Prostate gland (tissue), 2 donors: ENCODE data around the gene HDAC8. TPM values are rescaled to one million over a fixed set of nuclear protein-coding genes. Genes with fewer than 3 reads are reported as not detected.

Source experiments
- DNase-seq: peaks from one replicate; pipeline ENCODE4 v3.0.0-alpha.2; 2019; ENCODE audit warnings: low spot score
- H3K27ac ChIP-seq, 2 donors: fragments of 200-600 bp; sonication (generic); 2 replicates each; pipeline ENCODE4 v1.5.1; 2017 to 2019
- H3K27me3 ChIP-seq: fragments of 200-600 bp; sonication (generic); replicated peaks from 2 replicates; pipeline ENCODE4 v1.5.1; 2019; ENCODE audit not compliant: insufficient read depth
- H3K36me3 ChIP-seq, 2 donors: fragments of 200-600 bp; sonication (generic); 1 replicate in 1 of 2; 2 replicates in 1 of 2; pipeline versions ENCODE4 v1.5.1 to v1.8.1; 2017 to 2019
- H3K4me1 ChIP-seq: fragments of 200-600 bp; sonication (generic); replicated peaks from 2 replicates; pipeline ENCODE4 v1.5.1; 2019
- H3K4me3 ChIP-seq, 2 donors: fragments of 200-600 bp; sonication (generic); 2 replicates each; pipeline ENCODE4 v1.5.1; 2017 to 2019
- H3K9me3 ChIP-seq: fragments of 200-600 bp; sonication (generic); 2 replicates; pipeline ENCODE4 v1.5.1; 2017
- POLR2A ChIP-seq: fragments of 450-650 bp; IDR thresholded peaks from one replicate; pipeline ENCODE4 v1.6.1; 2016; ENCODE audit warnings: antibody characterized with exemption, mild to moderate bottlenecking
- POLR2AphosphoS5 ChIP-seq: sonication (generic); formaldehyde crosslinking; IDR thresholded peaks from one replicate; pipeline ENCODE4 v1.6.1; 2017; ENCODE audit warnings: antibody characterized with exemption
- WGBS: methylation state at CpG from one replicate; pipeline ENCODE4 v1.1.5; 2018; 5-methylcytosine and 5-hydroxymethylcytosine counted together
- intact Hi-C: fragments of 100-400 bp; cut with DNase I; formaldehyde crosslinking; loops from one replicate; pipeline ENCODE4 v1.14.2; 2022
- total RNA-seq, 2 donors: library from RNA; depleted of rRNA; stranded (reverse); fragments of >200 nt; gene quantifications; one replicate each; pipeline ENCODE4 v1.1.0, GENCODE V29; 2016
- TF ChIP-seq, protein P1 (sequence below), 4 experiments: fragments of 200-600 bp in 2 of 4; fragments of 450-650 bp in 2 of 4; sonication (generic) in 2 of 4; IDR thresholded peaks; 1 replicate in 3 of 4; 2 replicates in 1 of 4; pipeline ENCODE4 v1.5.1; 2016 to 2019; ENCODE audit warnings: antibody characterized with exemption in 4 of 4, mild to moderate bottlenecking in 2 of 4, moderate library complexity in 2 of 4

HDAC8 gene
- total RNA-seq, 2 donors from 2014 or later: 25.3 to 32.3 TPM

DNA sequence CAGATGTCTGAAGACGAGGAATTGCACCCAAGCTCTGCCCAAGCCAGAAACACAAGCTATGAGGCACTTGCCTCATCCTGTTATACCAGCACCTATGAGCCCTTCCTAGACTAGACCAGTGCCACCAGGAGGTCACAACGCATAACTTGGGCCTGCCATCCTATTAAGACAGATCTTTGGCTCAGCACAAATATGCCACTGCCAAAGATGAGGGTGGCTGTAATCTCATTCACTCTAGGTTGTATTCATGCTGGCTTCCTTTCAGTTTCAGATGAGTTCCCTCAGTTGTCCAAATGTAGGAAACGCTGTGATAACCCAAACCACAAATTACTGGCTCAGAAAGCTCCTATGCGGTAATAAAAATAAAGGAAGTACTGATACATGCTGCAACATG lies 190.4 kb downstream of the HDAC8 start:
- peak; percentile 66 for DNase-seq

GRCh38 chrX:72381439-72382201 lies 191.0 kb downstream of the HDAC8 start:
- TF ChIP-seq POLR2A: no peak
- TF ChIP-seq POLR2AphosphoS5: peak; percentile 68
- H3K4me3 ChIP-seq: no peak overlapping the region
- no peaks in the 10 kb centered on the region for H3K9me3 ChIP-seq
- intact Hi-C loops: no loop called here
- H3K27ac ChIP-seq: peak overlapping the region; percentile 11 to 61
- no peak for DNase-seq
- H3K36me3 ChIP-seq: no peaks in the 10 kb centered on the region
- 19% methylated on average over 2 of the region's 2 CpGs for WGBS
- no peaks in the 10 kb centered on the region for H3K4me1 ChIP-seq
- H3K27me3 ChIP-seq: no peaks in the 10 kb centered on the region

More for the DNA sequence above, 190.4 kb downstream of the HDAC8 start:
- TF ChIP-seq, protein P1, sequence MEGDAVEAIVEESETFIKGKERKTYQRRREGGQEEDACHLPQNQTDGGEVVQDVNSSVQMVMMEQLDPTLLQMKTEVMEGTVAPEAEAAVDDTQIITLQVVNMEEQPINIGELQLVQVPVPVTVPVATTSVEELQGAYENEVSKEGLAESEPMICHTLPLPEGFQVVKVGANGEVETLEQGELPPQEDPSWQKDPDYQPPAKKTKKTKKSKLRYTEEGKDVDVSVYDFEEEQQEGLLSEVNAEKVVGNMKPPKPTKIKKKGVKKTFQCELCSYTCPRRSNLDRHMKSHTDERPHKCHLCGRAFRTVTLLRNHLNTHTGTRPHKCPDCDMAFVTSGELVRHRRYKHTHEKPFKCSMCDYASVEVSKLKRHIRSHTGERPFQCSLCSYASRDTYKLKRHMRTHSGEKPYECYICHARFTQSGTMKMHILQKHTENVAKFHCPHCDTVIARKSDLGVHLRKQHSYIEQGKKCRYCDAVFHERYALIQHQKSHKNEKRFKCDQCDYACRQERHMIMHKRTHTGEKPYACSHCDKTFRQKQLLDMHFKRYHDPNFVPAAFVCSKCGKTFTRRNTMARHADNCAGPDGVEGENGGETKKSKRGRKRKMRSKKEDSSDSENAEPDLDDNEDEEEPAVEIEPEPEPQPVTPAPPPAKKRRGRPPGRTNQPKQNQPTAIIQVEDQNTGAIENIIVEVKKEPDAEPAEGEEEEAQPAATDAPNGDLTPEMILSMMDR (IDR thresholded peaks at IDR 0.05): no peak
- TF ChIP-seq POLR2AphosphoS5 (no peak), POLR2A (no peak)
- Histone ChIP-seq H3K4me3 (no peak overlapping the region), H3K27me3 (no peaks in the 10 kb centered on the region), H3K9me3 (no peaks in the 10 kb centered on the region), H3K4me1 (no peaks in the 10 kb centered on the region), H3K27ac (peak overlapping the region; percentile 11 to 61), H3K36me3 (no peaks in the 10 kb centered on the region)
- WGBS: 2% methylated on average over 4 of the region's 4 CpGs
- intact Hi-C loops: no loop called here

- H3K27me3 ChIP-seq: no peaks in the 10 kb centered on the region
- no peak overlapping the region for H3K27ac ChIP-seq
- H3K4me1 ChIP-seq: no peaks in the 10 kb centered on the region
- TF ChIP-seq POLR2A (no peak), POLR2AphosphoS5 (no peak)
- TF ChIP-seq, protein P1 (IDR thresholded peaks at IDR 0.05): no peak
- DNase-seq: no peak
- WGBS: 97% methylated on average over 9 of the region's 9 CpGs
- intact Hi-C loops: no loop called here
- no peak overlapping the region for H3K4me3 ChIP-seq
- no peaks in the 10 kb centered on the region for H3K9me3 ChIP-seq
- no peaks in the 10 kb centered on the region for H3K36me3 ChIP-seq
Observed at GRCh38 chrX:72376124-72376523, 196.5 kb downstream of the HDAC8 start.

DNA sequence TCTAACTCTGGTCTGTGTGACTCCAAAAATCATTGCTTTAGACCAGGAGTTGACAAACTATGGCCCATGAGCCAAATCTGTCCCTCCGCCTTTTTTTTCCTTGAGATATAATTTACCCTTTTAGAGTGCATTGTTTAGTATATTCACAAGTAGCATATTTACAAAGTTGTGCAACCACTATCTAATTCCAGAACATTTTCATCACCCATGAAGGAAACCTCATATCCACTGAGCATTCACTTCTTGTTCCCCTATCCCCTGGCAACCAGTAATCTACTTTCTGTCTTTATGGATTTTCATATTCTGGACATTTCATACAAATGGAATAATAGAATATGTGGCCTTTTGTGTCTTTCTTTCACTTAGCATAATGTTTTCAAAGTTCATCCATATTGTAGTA lies 199.5 kb downstream of the HDAC8 start:
- Histone ChIP-seq H3K27ac (no peak overlapping the region), H3K4me3 (no peak overlapping the region), H3K36me3 (no peaks in the 10 kb centered on the region), H3K9me3 (no peaks in the 10 kb centered on the region), H3K4me1 (no peaks in the 10 kb centered on the region), H3K27me3 (no peaks in the 10 kb centered on the region)
- intact Hi-C loops: no loop called here
- TF ChIP-seq POLR2AphosphoS5: no peak
- TF ChIP-seq POLR2A: no peak
- TF ChIP-seq, protein P1 (IDR thresholded peaks at IDR 0.05): no peak
- DNase-seq: no peak
- WGBS: 92% methylated on average over 1 of the region's 1 CpG

- no peaks in the 10 kb centered on the region for H3K4me1 ChIP-seq
- H3K9me3 ChIP-seq: no peaks in the 10 kb centered on the region
- no peak overlapping the region for H3K27ac ChIP-seq
- no peak for TF ChIP-seq POLR2AphosphoS5
- no peak for TF ChIP-seq POLR2A
- TF ChIP-seq, protein P1 (IDR thresholded peaks at IDR 0.05): no peak
- intact Hi-C loops: no loop called here
- H3K36me3 ChIP-seq: no peaks in the 10 kb centered on the region
- no peak for DNase-seq
- H3K27me3 ChIP-seq: no peaks in the 10 kb centered on the region
- no peak overlapping the region for H3K4me3 ChIP-seq
- 98% methylated on average over 2 of the region's 2 CpGs for WGBS
Observed at GRCh38 chrX:72372735-72373134, 199.9 kb downstream of the HDAC8 start.
